ENCODE measurements around the gene RIN2.

Gene RIN2

GRCh38 chr20:19768325-19768842 is 10.3 kb downstream of the RIN2 start:
- no peak for DNase-seq

- DNase-seq, result no peak
Observed at GRCh38 chr20:19769507-19769906, 11.4 kb downstream of the RIN2 start.

- DNase-seq, result no peak
Observed at GRCh38 chr20:19770375-19770774, 12.3 kb downstream of the RIN2 start.

- DNase-seq, result no peak
Observed at GRCh38 chr20:19771031-19771430, 13.0 kb downstream of the RIN2 start.

GRCh38 chr20:19773471-19773870 is 15.4 kb downstream of the RIN2 start:
- DNase-seq, result no peak

- DNase-seq, result no peak
Observed at GRCh38 chr20:19774135-19774933, 16.3 kb downstream of the RIN2 start.

- no peak for DNase-seq
Observed at GRCh38 chr20:19775353-19776253, 17.5 kb downstream of the RIN2 start.

- no peak for DNase-seq
Observed at GRCh38 chr20:19777315-19777714, 19.3 kb downstream of the RIN2 start.

- no peak for DNase-seq
Observed at GRCh38 chr20:19777981-19778380, 19.9 kb downstream of the RIN2 start.

- no peak for DNase-seq
Observed at GRCh38 chr20:19778404-19778803, 20.3 kb downstream of the RIN2 start.

- no peak for DNase-seq
Observed at GRCh38 chr20:19779634-19780033, 21.6 kb downstream of the RIN2 start.

GRCh38 chr20:19780261-19780660 is 22.2 kb downstream of the RIN2 start:
- DNase-seq, result peak; percentile 50

- DNase-seq, result no peak
Observed at GRCh38 chr20:19781235-19781634, 23.2 kb downstream of the RIN2 start.

- DNase-seq, result no peak
Observed at GRCh38 chr20:19782669-19783068, 24.6 kb downstream of the RIN2 start.

- no peak for DNase-seq
Observed at GRCh38 chr20:19783966-19784401, 25.9 kb downstream of the RIN2 start.

- peak; percentile 88 for DNase-seq
Observed at GRCh38 chr20:19784511-19785172, 26.6 kb downstream of the RIN2 start.

- no peak for DNase-seq
Observed at GRCh38 chr20:19785173-19785982, 27.3 kb downstream of the RIN2 start.

GRCh38 chr20:19785983-19786285 is 27.9 kb downstream of the RIN2 start:
- DNase-seq, result no peak

GRCh38 chr20:19786311-19786710 is 28.3 kb downstream of the RIN2 start:
- peak; percentile 90 for DNase-seq

- DNase-seq, result no peak
Observed at GRCh38 chr20:19787366-19787765, 29.3 kb downstream of the RIN2 start.

GRCh38 chr20:19789009-19789408 is 31.0 kb downstream of the RIN2 start:
- DNase-seq, result no peak

GRCh38 chr20:19789446-19789845 is 31.4 kb downstream of the RIN2 start:
- no peak for DNase-seq

All from NCI-H146 (cell line).